Subcutaneous abdominal adipose tissue (tissue), 5 donors: ENCODE measurements around the gene SEPTIN14.
"Not testable (repeated sequence)": the region's sequence is repeated elsewhere in the genome, so short reads cannot be mapped to it uniquely, and the experiment has no call there.

ENCODE experiments used
- H3K27ac ChIP-seq: one replicate; pipeline ENCODE4 v1.7.0; 2013; ENCODE audit warnings: low read depth, mild to moderate bottlenecking, inconsistent platforms, low read length, moderate library complexity
- H3K27me3 ChIP-seq, 5 donors: one replicate each; pipeline ENCODE4 v1.7.0; 2013; ENCODE audit warnings: low read length in 5 of 5, inconsistent platforms in 1 of 5; ENCODE audit not compliant: control insufficient read depth in 5 of 5, insufficient read depth in 4 of 5
- H3K36me3 ChIP-seq, 5 donors: one replicate each; pipeline ENCODE4 v1.7.0; 2013; ENCODE audit warnings: low read length in 5 of 5; ENCODE audit not compliant: control insufficient read depth in 5 of 5, insufficient read depth in 5 of 5
- H3K4me1 ChIP-seq, 5 donors: one replicate each; pipeline ENCODE4 v1.7.0; 2013; ENCODE audit warnings: low read length in 5 of 5, mild to moderate bottlenecking in 3 of 5, moderate library complexity in 1 of 5; ENCODE audit not compliant: control insufficient read depth in 5 of 5, insufficient read depth in 5 of 5
- H3K4me3 ChIP-seq, 5 donors: one replicate each; pipeline ENCODE4 v1.7.0; 2013; ENCODE audit warnings: low read length in 5 of 5, low read depth in 1 of 5
- H3K9ac ChIP-seq, 5 donors: one replicate each; pipeline ENCODE4 v1.7.0; 2013; ENCODE audit warnings: low read length in 5 of 5, mild to moderate bottlenecking in 4 of 5, moderate library complexity in 3 of 5
- H3K9me3 ChIP-seq, 5 donors: one replicate each; pipeline ENCODE4 v1.7.0; 2013; ENCODE audit warnings: low read length in 5 of 5; ENCODE audit not compliant: control insufficient read depth in 5 of 5
- donor health status: healthy.
- donor health status: healthy.
- donor health status: healthy.
- donor health status: healthy.
- donor health status: healthy.

The SEPTIN14 gene

DNA sequence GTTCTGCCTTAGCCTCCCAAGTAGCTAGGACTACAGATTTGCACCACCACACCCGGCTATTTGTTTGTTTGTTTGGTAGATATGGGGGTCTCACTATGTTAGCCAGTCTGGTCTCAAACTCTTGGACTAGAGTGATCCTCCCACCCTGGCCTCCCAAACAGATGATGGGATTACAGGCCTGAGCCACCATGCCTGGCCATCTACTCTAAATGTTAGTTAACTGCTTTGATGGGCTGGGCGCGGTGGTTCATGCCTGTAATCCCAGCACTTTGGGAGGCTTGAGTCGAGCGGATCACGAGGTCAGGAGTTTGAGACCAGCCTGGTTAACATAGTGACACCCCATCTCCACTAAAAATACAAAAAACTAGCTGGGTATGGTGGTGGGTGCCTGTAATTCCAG, 74.8 kb downstream of the SEPTIN14 start:
- Histone ChIP-seq H3K4me3 (no peak overlapping the region), H3K27ac (no peak overlapping the region), H3K36me3 (no peaks in the 10 kb centered on the region), H3K9me3 (no peaks in the 10 kb centered on the region), H3K9ac (no peak overlapping the region), H3K4me1 (no peaks in the 10 kb centered on the region), H3K27me3 (no peaks in the 10 kb centered on the region)

DNA sequence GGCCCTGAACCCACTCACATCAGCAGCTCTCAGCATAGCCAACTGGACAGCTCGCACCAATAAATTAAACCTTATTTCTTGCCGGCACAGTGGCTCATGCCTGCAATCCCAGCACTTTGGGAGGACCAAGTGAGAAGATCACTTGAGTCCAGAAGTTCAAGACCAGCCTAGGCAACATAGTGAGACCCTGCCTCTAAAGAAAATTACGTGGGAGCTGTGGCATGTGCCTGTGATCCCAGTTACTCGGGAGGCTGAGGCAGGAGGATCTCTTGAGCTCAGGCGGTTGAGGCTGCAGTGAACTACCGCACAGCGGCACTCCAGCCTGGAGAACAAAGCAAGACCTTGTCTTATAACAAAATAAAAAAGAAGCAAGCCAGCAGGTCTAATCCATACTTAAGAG, 75.7 kb downstream of the SEPTIN14 start:
- Histone ChIP-seq H3K27me3 (no peaks in the 10 kb centered on the region), H3K4me3 (no peak overlapping the region), H3K27ac (no peak overlapping the region), H3K4me1 (no peaks in the 10 kb centered on the region), H3K36me3 (no peaks in the 10 kb centered on the region), H3K9me3 (no peaks in the 10 kb centered on the region), H3K9ac (no peak overlapping the region)

DNA sequence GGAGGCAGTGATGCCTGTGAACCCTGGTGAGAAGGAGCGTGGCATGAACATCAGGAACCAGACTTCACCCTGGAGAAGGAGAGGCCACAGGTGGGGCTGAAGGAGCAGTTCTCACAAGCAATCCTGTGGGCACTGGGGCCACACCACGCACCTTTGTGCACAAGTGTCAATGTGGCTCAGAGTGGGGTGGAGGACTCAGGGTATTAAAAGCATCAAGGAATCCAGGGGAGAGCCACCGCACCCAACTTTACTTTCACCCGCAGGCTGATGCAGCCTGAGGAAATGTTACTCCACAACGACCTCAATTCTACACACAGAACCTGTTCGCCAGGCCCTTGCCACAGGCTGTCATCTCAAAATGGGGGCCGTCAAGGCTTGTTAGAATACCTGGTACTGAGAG, 77.1 kb downstream of the SEPTIN14 start:
- not testable (repeated sequence) for H3K36me3 ChIP-seq, H3K9me3 ChIP-seq, H3K27ac ChIP-seq, H3K27me3 ChIP-seq, H3K4me3 ChIP-seq, H3K4me1 ChIP-seq, H3K9ac ChIP-seq

DNA sequence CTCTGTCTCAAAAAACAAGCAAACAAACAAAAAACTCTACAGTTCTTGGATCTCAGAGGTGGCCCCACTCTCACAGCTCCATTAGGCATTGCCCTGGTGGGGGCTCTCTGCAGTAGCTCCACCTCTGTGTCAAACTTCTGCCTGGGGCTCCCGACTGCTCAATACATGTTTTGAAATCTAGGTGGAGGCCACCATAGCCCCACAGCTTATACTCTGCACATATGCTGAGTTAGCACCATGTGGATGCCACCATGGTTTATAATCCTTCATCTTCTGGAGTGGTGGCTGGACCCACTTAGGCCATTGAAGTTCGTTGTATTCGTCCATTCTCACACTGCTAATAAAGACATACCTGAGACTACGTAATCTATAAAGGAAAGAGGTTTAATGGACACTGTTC, 78.4 kb downstream of the SEPTIN14 start:
- Histone ChIP-seq H3K27ac (no peak overlapping the region), H3K9ac (no peak overlapping the region), H3K27me3 (no peaks in the 10 kb centered on the region), H3K4me3 (no peak overlapping the region), H3K36me3 (no peaks in the 10 kb centered on the region), H3K9me3 (no peaks in the 10 kb centered on the region), H3K4me1 (no peaks in the 10 kb centered on the region)

DNA sequence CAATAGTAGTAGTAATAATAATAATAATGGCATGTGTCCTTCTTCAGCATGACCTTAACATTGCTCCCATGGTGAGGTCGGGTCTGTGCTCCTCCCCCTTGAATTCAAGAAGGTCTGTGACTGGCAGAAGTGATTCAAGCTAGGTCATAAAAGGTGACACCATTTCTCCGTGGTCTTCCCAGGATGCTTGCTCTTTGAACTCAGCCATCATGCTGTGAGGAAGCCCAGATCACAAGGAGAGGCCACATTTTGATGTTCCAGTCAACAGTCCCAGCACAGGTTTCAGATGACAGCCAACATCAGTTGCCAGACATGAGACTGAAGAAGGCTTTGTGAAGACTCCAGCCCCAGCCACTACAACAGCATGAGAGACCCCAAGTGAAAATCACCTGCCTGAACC, 83.9 kb downstream of the SEPTIN14 start:
- peaks cover 0 to 3% (median 0%) of the 10 kb centered on the region in 5 donors for H3K9me3 ChIP-seq
- no peak overlapping the region for H3K27ac ChIP-seq
- H3K4me3 ChIP-seq = no peak overlapping the region
- H3K4me1 ChIP-seq = no peaks in the 10 kb centered on the region
- no peaks in the 10 kb centered on the region for H3K36me3 ChIP-seq
- H3K9ac ChIP-seq = no peak overlapping the region
- H3K27me3 ChIP-seq = no peaks in the 10 kb centered on the region

DNA sequence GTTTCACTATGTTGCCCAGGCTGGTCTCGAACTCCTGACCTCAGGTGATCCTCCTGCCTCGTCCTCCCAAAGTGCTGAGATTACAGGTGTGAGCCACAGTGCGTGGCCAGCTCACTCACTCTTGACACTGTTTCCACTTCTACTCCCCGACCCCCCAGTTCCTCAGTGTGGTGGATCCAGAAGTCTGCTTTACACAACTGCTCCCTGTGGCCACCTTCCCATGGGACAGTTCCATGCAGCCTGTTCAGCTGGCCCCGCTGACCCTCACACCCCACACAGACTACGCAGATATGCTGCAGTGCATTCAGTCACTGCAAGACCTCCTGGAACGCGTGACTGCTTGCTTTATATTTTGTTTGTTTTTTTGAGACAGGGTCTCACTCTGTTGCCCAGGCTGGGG, 86.4 kb downstream of the SEPTIN14 start:
- Histone ChIP-seq H3K27me3 (no peaks in the 10 kb centered on the region), H3K4me1 (no peaks in the 10 kb centered on the region), H3K36me3 (no peaks in the 10 kb centered on the region), H3K27ac (no peak overlapping the region), H3K4me3 (no peak overlapping the region), H3K9ac (no peak overlapping the region), H3K9me3 (peaks cover 0 to 3% (median 0%) of the 10 kb centered on the region in 5 donors)

DNA sequence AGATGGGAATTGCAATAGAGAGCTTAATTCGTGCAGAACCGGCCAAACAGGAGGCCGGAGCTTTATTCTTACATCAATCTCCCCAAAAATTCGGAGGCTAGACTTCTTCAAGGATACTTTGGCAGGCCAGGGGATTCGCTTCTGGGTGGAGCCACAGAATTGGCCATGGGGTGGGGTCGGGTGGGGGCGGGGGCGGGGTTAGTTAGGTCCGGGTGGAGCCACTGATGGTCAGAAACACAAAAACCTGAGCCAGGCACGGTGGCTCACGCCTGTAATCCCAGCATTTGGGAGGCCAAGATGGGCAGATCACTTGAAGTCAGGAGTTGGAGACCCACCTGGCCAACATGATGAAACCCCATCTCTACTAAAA, 87.5 kb downstream of the SEPTIN14 start:
- H3K27ac ChIP-seq = no peak overlapping the region
- no peaks in the 10 kb centered on the region for H3K36me3 ChIP-seq
- peaks cover 0 to 3% (median 0%) of the 10 kb centered on the region in 5 donors for H3K9me3 ChIP-seq
- H3K4me3 ChIP-seq = no peak overlapping the region
- H3K9ac ChIP-seq = no peak overlapping the region
- no peaks in the 10 kb centered on the region for H3K4me1 ChIP-seq
- H3K27me3 ChIP-seq = no peaks in the 10 kb centered on the region

DNA sequence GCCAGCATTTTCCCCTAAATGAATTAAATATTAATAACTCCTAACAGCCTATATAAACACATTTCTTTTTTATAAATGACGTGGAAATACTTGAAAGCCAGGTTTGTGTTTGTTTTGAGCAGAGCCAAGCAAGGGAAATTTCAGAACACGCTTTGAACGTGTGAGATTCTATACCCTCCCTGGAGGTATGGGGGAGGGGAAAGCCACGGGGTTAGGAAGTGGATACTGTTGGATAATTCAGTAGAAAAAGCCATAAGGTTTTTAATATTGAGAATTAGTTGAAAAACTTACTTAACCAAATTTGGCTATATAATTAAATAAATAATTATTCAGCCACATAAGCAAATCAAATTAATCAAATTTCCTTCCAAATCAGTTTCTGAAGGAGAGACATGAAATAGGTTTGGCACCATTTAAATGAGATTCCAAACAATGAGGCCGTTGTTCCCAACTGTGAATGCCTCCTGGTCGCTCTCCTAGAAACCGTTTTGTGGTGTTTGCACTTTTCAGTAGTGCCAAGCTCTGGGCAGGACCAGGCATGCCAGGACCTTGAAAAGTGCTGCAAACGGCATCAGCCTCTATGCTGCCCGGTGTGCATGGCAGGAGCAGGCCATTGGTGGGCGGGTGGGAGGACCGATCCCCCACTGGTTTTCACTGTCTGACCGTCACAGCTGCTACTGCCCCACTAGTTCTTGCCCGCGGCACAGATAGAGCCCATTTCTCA, 88.1 kb downstream of the SEPTIN14 start:
- H3K36me3 ChIP-seq = no peaks in the 10 kb centered on the region
- H3K9ac ChIP-seq = no peak overlapping the region
- no peak overlapping the region for H3K27ac ChIP-seq
- H3K4me3 ChIP-seq = no peak overlapping the region
- peaks cover 0 to 3% (median 0%) of the 10 kb centered on the region in 5 donors for H3K9me3 ChIP-seq
- H3K27me3 ChIP-seq = no peaks in the 10 kb centered on the region
- H3K4me1 ChIP-seq = no peaks in the 10 kb centered on the region

DNA sequence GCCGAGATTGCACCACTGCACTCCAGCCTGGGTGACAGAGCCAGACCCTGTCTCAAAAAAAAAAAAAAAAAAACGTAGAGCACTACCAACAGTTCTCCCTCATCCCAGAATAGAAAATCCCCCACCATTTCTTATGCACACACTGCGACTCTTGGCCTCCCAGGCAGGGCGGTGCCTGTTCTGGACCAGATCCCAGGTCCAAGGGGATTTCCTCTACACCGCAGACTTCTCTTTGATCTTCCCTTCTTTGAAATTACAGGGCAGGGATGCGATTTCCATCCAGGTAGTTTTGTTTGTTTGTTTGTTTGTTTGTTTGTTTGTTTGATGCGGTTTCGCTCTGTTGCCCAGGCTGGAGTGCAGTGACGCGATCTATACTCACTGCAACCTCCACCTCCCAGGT, 91.8 kb downstream of the SEPTIN14 start:
- no peaks in the 10 kb centered on the region for H3K27me3 ChIP-seq
- H3K36me3 ChIP-seq = no peaks in the 10 kb centered on the region
- no peaks in the 10 kb centered on the region for H3K9me3 ChIP-seq
- no peak overlapping the region for H3K4me3 ChIP-seq
- no peak overlapping the region for H3K9ac ChIP-seq
- no peak overlapping the region for H3K27ac ChIP-seq
- no peaks in the 10 kb centered on the region for H3K4me1 ChIP-seq

DNA sequence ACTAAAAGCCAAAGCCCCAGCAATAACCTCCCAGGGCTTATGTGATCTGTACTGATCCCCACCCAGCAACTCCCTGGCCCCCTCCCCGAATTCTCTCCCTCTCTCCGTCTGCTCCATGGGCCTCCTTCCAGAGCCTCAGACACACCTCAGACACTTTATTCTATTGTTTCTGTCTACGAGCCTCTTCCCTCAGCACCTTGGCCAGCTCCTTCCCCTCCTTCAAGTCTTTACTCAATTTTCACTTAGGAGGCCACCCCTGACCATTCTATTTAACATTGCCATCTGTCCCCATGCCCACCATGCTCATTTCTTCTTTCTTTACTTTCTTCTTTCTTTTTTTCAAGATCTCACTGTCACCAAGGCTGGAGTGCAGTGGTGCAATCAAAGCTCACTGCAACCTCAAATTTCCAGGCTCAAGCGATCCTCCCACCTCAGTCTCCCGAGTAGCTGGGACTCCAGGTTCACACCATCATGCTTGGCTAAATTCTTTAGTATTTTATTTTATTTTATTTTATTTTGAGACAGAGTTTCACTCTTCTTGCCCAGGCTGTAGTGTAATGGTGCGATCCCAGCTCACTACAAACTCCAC, 109.2 kb downstream of the SEPTIN14 start:
- H3K27me3 ChIP-seq, H3K4me3 ChIP-seq, H3K27ac ChIP-seq, H3K9me3 ChIP-seq, H3K9ac ChIP-seq, H3K36me3 ChIP-seq, H3K4me1 ChIP-seq: not testable (repeated sequence)
